ENCODE measurements around the gene U2SURP. TPM values are rescaled to one million over a fixed set of nuclear protein-coding genes. Genes with fewer than 3 reads are reported as not detected.
A peak's percentile ranks its signal among the peaks of the same experiment; 100 is the strongest.

Gene U2SURP
- total RNA-seq, 4 donors from 2014 or later = 43.2 to 63.7 (median 43.9) TPM

- intact Hi-C loops (cut with DNase I; ENCODE audit: low total_unique reads) = no loop called here
- H3K36me3 ChIP-seq = no peaks in the 10 kb centered on the region
- H3K4me3 ChIP-seq = peak overlapping the region; percentile 37 to 70 (median 60)
- peak overlapping the region in 1 of 4 donors; percentile 53 for H3K27ac ChIP-seq
- no peaks in the 10 kb centered on the region for H3K9me3 ChIP-seq
- in situ Hi-C loops (cut with MboI; ENCODE audit: low sequenced_read_pairs in 4 of 4) = no loop called here
- DNase-seq (no peak), ATAC-seq (no peak)
- TF ChIP-seq POLR2A (IDR thresholded peaks at IDR 0.05) (no peak), CTCF (IDR thresholded peaks at IDR 0.05 in 4 of 5, conservative IDR thresholded peaks at IDR 0.05 in 1 of 5) (no peak)
- H3K27me3 ChIP-seq = no peaks in the 10 kb centered on the region
- H3K4me1 ChIP-seq = peaks cover 15 to 16% of the 10 kb centered on the region in 2 donors
These were observed 38.7 kb upstream of the U2SURP start for GRCh38 chr3:142962520-142963233.

GRCh38 chr3:142963234-142963515 is 38.2 kb upstream of the U2SURP start:
- H3K4me1 ChIP-seq = peaks cover 12 to 13% of the 10 kb centered on the region in 2 donors
- no peaks in the 10 kb centered on the region for H3K36me3 ChIP-seq
- no peak for TF ChIP-seq CTCF (IDR thresholded peaks at IDR 0.05 in 4 of 5, conservative IDR thresholded peaks at IDR 0.05 in 1 of 5)
- in situ Hi-C loops (cut with MboI; ENCODE audit: low sequenced_read_pairs in 4 of 4) = no loop called here
- ATAC-seq (peak; percentile 47 to 50), DNase-seq (no peak)
- intact Hi-C loops (cut with DNase I; ENCODE audit: low total_unique reads) = no loop called here
- no peaks in the 10 kb centered on the region for H3K27me3 ChIP-seq
- no peaks in the 10 kb centered on the region for H3K9me3 ChIP-seq
- peak overlapping the region in 2 of 4 donors; percentile 53 to 68 for H3K27ac ChIP-seq
- H3K4me3 ChIP-seq = peak overlapping the region; percentile 37 to 70 (median 60)

GRCh38 chr3:142963516-142964448 is 37.6 kb upstream of the U2SURP start, which contains the start of gene PAQR9:
Gene PAQR9, minus strand, starts transcription at chr3:142963674. Its CDS starts 338 bp downstream, at chr3:142963336.
- Histone ChIP-seq H3K9me3 (no peaks in the 10 kb centered on the region), H3K4me3 (peak within 1 kb of the TSS; percentile 37 to 70 (median 60)), H3K27me3 (no peaks in the 10 kb centered on the region), H3K4me1 (peaks cover 6% of the 10 kb centered on the region in 2 donors), H3K27ac (peak within 1 kb of the TSS in 3 of 4 donors; percentile 45 to 68 (median 53)), H3K36me3 (no peaks in the 10 kb centered on the region)
- TF ChIP-seq POLR2A (IDR thresholded peaks at IDR 0.05) (no peak), CTCF (IDR thresholded peaks at IDR 0.05 in 4 of 5, conservative IDR thresholded peaks at IDR 0.05 in 1 of 5) (no peak)
- intact Hi-C loops (cut with DNase I; ENCODE audit: low total_unique reads) (no loop called here), in situ Hi-C loops (cut with MboI; ENCODE audit: low sequenced_read_pairs in 4 of 4) (no loop called here)
- DNase-seq (peak in 1 of 2 donors; percentile 14), ATAC-seq (peak; percentile 57 to 61)

- no peak overlapping the region for H3K4me3 ChIP-seq
- H3K4me1 ChIP-seq = no peaks in the 10 kb centered on the region
- TF ChIP-seq POLR2A (IDR thresholded peaks at IDR 0.05) (no peak), CTCF (IDR thresholded peaks at IDR 0.05 in 4 of 5, conservative IDR thresholded peaks at IDR 0.05 in 1 of 5) (no peak)
- no peaks in the 10 kb centered on the region for H3K27me3 ChIP-seq
- in situ Hi-C loops (cut with MboI; ENCODE audit: low sequenced_read_pairs in 4 of 4) (no loop called here), intact Hi-C loops (cut with DNase I; ENCODE audit: low total_unique reads) (no loop called here)
- DNase-seq = no peak
- H3K9me3 ChIP-seq = no peaks in the 10 kb centered on the region
- H3K27ac ChIP-seq = no peak overlapping the region
- H3K36me3 ChIP-seq = no peaks in the 10 kb centered on the region
- no peak for ATAC-seq
These were observed 35.8 kb upstream of the U2SURP start for GRCh38 chr3:142965581-142965980.
